HG03103 (cell line): ENCODE results near the gene MYOZ3.

Experiments used
- ATAC-seq: cut with Tn5 transposase; IDR thresholded peaks from one replicate; pipeline ENCODE4 v1.9.1; 2021; ENCODE audit warnings: low read depth; ENCODE audit not compliant: unreplicated experiment

The MYOZ3 gene

DNA sequence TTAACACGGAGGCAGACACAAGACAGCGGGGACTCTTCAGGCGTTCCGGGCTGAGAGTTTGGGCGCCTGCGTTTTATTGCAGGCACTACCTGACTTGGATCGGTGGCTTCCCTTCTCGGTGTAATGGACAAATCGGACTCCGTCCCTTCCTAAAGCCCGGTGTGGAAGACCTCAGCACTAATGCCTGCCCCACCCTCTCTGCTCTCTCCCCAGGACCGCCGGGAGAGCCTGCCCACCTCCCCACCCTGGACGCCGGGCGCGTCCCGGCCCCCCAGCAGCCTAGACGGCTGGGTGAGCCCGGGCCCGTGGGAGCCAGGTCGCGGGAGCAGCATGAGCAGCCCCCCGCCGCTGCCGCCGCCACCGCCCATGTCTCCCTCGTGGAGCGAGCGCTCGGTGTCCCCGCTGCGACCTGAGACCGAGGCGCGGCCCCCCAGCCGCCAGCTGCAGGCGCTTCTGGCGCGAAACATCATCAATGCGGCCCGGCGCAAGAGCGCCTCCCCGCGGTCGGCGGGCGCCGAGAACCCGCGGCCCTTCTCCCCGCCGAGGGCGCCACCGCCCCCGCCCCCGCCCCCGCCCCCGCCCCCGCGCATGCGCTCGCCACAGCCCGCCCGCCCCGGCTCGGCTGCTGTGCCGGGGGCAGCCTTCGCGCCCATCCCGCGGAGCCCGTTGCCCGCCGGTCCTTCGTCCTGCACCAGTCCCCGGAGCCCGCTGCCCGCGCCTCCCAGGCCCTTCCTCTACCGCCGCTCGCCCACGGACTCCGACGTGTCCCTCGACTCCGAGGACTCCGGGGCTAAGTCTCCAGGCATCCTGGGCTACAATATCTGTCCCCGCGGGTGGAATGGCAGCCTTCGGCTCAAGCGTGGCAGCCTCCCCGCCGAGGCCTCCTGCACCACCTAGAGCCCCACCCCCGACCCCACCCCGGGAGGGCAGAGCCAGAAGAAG lies 4.6 kb upstream of the MYOZ3 start:
- peak; percentile 62 for ATAC-seq

DNA sequence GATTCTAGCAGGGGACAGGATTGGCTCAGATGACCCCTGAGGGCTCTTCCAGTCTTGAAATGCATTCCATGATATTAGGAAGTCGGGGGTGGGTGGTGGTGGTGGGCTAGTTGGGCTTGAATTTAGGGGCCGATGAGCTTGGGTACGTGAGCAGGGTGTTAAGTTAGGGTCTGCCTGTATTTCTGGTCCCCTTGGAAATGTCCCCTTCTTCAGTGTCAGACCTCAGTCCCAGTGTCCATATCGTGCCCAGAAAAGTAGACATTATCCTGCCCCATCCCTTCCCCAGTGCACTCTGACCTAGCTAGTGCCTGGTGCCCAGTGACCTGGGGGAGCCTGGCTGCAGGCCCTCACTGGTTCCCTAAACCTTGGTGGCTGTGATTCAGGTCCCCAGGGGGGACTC lies 2.9 kb upstream of the MYOZ3 start:
- ATAC-seq: no peak

DNA sequence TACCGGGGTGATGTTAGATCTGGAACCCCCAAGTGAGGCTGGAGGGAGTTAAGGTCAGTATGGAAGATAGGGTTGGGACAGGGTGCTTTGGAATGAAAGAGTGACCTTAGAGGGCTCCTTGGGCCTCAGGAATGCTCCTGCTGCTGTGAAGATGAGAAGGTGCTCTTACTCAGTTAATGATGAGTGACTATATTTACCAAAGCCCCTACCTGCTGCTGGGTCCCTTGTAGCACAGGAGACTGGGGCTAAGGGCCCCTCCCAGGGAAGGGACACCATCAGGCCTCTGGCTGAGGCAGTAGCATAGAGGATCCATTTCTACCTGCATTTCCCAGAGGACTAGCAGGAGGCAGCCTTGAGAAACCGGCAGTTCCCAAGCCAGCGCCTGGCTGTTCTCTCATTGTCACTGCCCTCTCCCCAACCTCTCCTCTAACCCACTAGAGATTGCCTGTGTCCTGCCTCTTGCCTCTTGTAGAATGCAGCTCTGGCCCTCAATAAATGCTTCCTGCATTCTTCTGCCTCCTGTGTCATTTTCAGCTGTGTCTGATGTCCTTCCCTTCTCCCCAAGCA lies 2.3 kb upstream of the MYOZ3 start:
- no peak for ATAC-seq

DNA sequence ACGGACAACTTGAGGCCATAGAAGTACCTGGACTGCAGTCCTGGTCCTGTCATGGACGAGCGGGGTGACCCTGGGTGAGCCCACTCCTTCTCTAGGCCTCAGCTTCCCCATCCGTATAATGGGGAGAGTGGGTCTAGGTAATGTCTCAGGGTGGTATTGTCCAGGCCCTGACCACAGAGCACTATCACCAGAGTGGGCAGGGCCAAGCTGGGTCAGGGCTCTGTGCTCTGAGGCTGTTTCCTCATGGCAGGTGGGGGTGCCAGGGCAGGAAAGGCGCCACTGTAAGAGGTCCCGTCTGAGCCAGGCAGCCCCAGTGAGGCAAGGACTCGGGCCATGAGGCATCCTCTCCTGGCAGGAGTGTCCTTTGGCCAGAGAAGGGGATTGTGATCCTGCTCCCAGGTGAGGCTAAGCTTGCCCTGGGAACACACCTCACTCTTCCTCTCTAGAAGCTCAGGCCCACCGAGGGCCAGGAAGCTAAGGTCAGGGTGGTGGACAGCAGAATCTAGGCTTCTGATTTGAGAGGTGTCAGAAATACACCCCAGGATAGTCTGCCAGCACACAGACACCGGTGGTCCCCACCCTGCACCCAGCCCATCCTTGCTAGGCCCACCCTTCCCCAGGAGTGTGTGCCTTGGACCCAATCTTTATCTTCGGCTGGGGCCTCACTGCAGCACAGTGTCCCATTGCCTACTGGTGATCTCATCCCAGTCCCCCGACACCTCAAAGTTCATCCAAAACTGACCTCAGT lies 1.5 kb upstream of the MYOZ3 start:
- no peak for ATAC-seq

DNA sequence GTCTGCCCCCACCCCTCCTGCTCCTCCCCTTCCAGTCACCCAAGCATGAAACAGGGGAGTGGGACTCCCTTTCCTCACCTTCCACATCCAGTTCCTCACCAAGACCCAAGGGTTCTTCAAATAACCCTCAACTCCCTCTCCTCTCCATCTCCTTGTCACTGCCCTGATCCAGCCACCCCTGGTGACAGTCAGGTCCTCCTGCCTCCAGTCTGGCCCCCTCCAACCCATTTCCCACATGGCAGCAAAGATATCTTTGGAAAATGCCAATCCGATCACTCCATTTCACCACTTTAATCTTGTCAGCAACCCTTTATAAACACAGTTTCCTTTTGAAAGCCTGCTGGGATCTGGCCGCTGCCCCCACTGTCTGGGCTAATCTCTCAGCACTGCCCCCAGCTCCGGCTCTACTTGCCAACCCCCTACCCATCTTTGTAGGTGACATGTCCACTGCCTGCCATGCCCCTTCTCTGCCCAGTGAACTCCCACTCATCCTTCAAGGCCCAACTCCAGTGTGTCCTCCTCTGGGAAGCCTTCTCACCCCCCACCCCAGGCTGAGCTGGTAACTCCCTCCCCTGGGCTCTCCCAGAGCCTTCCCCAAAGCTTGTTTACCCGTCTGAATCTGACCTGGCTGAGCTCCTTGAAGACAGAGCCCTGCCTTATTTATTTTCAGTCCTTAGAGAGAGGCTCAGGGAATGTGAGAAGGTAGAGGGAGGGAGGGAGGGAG lies 781 bp upstream of the MYOZ3 start:
- no peak for ATAC-seq

DNA sequence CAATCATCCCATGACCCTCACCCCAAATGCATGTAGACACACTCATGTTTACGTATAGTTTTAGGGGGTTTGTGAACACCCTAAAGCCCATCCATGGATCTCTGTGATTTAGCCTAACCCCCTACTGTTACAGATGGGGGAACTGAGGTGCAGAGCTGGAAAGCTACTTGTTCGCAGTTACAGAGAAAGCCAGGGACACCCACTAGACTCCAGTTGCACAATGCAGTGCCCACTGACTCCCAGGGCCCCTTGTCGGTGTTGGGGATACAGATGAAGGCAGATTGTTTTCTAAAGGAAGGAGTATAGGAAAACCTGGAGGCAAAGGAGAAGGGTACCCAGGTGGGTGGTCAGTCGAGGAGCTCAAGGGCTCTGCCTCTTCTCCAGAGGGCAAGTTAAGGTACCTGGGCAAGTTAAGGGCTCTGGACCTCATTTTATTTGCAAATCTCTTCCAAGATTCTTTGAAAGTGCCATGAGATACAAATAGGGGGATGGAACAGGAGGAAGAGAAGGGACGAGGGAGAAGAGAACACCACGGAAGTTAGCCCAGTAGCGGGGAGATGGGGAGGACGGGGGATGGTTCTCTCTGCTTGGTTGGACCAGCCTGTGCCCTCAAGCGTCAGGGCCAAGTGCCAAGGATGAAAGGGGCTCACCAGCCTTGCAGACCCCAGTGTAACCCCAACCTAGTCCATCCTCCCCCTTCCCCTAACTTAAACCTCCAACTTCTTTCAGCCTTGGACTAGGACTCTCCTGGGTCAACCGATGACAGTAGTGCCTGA lies 958 bp downstream of the MYOZ3 start:
- no peak for ATAC-seq

DNA sequence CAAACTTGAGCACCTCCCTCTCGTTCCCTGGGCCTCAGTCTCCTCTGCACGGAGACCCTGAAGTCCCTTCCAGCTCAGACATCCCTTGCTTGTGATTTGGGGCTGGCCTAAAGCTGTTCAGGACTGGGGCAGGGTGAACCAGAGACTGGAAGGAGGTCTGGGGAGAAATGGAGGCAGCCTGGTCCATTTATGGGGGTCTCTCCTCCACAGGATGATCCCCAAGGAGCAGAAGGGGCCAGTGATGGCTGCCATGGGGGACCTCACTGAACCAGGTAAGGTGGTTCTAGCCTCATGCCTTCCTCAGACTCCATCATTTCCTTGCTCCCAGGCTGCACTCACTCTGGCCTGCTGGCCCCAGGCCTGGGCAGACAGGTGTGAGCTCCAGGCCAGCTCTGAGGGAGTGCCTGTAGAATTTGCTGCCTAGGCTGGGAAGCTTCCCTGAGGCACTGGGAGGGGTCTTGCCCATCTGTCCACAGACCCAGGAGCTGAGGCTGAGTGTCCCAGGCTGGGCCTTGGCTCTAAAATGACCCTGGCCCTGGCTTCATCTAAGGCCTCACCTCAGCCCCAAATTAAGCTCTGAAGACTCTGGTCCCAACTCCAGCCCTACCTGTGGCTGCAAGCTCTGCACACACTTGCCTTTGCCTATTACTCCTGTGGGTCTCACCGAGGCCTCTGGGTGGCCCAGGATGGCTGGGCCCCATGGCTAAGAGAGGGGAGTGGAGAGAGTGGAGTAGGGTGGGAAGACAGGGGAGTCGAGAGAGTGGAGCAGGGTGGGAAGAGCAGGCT lies 1.9 kb downstream of the MYOZ3 start:
- no peak for ATAC-seq

DNA sequence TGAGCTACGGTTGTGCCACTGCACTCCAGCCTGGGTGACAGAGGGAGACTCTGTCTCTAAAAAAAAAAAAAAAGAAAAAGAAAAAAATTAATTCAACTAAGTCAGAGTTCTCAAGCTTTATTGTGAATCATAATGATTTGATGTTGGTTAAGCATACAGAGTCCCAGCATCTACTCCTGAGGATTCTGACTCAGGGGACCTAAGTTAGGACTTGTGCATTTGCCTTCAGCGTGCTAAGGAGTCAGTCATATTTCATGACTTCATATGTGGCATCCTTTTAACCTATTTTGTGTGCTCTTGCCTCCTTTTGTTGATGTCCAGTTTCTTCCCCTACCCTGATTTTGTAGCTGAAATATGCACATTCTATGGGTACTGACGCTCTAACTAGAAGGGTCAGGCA lies 2.9 kb downstream of the MYOZ3 start:
- ATAC-seq: no peak

DNA sequence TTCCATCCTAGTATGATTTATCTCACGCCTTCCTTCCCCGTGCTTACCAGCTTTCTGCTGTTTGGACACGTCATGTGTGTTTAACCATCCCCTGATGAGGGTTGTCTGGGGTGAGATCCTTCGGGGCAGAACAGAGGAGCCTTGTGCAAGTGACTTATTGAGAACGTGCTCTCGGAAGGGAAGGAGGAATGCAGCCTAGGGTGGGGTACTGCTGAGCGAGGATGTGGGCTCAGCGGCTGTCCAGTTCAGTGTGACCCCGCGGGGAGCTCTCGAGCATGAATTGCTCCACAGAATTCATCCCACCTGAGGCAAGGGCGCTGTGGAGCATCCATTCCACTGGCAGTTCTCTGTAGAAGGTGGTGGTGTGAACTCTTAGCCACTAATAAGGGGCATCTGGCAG lies 4.0 kb downstream of the MYOZ3 start:
- no peak for ATAC-seq

DNA sequence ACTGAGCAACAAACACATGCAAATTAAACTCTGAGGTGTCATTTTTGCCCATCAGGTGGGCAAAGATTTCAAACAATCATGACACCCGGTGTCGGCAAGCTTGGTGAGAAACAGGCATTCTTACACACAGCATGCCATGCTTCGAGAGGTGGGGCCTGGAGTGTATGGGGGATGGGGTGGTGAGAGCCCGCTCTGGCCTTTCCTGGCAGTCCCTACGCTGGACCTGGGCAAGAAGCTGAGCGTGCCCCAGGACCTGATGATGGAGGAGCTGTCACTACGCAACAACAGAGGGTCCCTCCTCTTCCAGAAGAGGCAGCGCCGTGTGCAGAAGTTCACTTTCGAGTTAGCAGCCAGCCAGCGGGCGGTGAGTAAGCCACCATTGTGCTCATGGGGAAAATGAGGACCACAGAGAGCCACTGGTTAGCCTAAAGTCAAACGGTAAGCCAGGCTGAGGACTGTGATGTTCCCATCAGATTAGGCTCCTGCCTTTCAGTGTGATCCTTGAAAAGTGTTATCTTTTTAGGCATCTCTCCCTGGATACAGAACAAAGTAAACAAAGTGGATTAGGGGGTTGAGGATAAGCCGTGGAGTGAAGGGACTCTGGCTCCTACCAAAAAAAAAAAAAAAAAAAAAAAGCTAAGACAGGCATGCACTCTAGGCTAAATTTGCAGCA lies 9.4 kb downstream of the MYOZ3 start:
- ATAC-seq: no peak

DNA sequence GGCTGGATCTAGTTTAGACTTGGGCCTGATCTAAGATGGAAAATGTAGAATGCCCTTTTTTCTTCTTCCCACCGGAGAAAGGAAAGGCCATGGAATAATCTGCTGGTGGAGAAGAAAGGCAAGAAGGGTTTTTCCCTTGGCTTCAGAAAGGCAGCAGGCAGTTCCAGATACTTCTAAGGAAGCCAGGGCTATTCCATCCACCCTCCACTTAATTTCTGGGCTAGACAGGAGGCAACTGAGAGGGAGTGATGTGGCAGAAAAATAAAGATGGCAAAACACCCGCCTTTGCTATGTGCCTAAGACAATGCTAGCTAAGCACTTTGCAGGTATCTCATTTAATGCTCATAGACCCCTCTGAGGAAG lies 9.9 kb downstream of the MYOZ3 start:
- no peak for ATAC-seq

DNA sequence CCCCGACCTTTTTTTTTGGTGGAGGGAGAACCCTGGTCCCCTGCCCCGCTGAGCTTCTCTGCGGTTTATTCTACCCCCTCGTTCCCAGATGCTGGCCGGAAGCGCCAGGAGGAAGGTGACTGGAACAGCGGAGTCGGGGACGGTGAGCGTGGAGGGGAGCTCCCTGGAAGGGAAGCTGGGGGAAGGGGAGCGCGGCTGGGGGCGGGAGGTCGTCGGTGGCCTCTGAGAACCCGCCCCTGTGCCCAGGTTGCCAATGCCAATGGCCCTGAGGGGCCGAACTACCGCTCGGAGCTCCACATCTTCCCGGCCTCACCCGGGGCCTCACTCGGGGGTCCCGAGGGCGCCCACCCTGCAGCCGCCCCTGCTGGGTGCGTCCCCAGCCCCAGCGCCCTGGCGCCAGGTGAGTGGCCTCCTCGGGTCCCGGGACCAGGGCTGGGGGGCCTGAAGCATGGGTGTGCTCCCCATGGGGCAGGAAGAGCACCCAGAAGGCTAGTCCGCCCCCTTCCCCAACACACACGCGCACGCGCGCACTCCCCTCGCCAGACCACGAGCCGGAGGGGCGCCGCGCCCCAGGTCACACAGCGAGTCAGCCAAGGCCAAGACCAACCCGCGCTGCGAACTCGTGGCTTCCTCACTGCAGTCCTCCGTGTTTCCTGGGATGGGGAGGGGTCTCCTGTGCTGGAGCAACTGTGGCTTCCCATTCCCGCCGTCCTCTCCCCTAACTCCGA lies 10.6 kb downstream of the MYOZ3 start:
- ATAC-seq: no peak

DNA sequence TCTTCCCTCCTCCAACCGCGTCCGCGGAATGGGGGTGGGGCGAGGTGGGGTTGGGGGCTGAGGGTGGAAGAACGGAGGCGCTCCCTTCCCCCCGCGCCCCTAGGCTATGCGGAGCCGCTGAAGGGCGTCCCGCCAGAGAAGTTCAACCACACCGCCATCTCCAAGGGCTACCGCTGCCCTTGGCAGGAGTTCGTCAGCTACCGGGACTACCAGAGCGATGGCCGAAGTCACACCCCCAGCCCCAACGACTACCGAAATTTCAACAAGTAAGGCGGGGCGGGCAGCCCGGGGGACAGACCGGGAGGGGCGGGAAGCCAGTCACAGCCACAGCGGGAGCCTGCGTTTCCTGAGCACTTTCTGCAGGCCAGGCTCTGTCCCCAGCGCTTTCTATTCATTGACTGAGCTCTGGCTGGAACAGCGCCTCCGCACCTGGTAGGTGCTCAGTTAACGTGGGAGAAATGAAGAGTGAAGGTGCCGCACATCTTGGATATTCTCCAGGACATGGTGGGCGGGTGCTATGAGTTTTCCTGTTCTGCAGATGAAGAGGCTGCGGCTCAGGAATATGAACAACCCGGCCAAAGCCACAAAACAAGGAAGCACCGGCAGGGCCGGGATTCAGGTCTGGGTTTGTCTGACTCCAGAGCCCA lies 11.3 kb downstream of the MYOZ3 start:
- no peak for ATAC-seq

DNA sequence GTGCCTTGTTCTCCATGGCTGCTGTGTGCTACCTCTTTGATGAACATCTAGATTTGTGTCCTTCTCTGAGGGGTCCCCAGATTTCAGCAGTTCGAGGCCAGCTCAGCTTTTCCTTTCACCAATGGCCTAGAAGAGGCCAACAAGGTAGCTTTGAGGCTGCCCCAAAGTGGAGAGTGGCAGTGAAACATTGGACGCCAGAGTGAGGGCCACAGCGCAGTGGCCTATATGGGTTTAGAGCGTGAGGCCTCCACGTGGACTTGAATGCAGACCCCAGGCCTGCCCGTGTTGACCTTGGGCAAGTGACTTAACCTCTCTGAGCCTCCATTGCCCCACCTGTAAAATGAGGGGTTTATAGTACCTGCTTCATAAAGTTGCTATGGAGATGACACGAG lies 11.8 kb downstream of the MYOZ3 start:
- ATAC-seq: no peak

DNA sequence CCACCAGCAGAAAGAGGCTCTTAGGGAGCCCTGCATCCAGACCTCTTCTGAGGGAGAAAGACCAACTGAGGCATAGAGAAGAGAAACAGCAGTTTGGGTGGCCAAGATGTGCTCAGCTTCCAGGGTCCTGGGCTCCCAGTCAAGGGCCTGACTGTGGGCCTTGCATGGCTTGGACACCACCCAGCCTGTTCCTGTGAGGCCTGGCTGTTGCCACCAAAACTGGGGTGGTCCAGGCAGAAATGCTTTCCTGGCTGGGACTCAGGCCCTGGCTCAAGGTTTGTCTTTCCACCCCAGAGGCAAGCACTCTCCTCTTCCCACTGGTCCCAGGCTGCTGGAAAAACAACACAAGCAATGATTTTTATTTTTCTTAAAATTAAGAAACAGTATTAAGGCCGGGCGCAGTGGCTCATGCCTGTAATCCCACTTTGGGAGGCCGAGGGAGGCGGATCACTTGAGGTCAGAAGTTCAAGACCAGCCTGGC lies 13.3 kb downstream of the MYOZ3 start:
- ATAC-seq: no peak

DNA sequence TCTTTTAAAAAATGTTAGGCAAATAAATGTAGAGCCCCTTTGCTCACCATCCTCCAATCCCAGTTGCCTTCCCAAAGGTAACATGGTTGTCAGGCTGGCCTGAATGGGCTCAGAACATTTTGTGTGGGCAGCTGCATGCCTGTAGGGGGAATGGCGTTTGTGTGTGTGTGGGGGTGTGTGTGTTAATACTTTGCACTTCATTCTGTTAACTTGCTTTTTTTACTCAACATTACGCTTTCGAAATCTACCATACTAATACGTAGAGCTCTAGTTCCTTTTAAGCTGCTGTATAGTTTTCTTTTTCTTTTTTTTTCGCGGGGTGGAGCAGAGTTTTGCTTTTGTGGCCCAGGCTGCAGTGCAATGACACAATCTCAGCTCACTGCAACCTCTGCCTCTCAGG lies 14.0 kb downstream of the MYOZ3 start:
- ATAC-seq: no peak

DNA sequence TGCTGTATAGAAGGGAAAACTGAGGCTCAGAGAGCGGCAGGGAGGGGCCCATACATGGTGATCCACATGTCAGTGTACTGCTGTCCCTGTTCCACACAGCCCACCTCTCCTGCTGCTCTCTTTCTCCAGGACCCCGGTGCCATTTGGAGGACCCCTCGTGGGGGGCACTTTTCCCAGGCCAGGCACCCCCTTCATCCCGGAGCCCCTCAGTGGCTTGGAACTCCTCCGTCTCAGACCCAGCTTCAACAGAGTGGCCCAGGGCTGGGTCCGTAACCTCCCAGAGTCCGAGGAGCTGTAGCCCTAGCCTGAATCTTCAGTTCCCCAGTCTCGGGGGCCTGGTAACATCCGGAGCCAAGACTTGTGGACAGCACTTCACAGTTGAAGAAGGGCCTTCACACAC lies 15.5 kb downstream of the MYOZ3 start:
- ATAC-seq: no peak

DNA sequence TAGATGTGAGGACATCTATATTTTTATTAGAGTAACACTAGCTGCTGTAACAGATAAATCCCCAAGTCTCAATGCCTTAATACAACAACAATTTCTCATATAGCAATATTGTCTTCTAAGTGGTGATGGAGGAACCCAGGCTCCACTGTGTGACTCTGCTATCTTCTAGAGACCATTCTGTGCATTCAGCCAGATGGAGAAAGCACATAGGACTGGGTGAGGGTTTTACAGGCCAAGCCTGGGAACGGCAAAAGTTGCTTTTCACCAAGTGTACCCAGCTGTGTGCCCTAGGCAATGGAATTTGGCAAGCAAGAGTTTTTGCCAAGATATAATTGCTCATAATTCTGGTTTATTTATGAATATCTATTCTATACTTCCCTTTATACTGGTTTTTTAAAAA lies 28.1 kb downstream of the MYOZ3 start:
- no peak for ATAC-seq
